Astrocyte (in vitro differentiated cells and primary cell): ENCODE measurements around the gene POLG2. TPM values are rescaled to one million over a fixed set of nuclear protein-coding genes. Genes with fewer than 3 reads are reported as not detected.
A peak's percentile ranks its signal among the peaks of the same experiment; 100 is the strongest.

ENCODE experiments used
- DNase-seq: peaks from one replicate; pipeline ENCODE4 v3.0.0-alpha.2; 2010; ENCODE audit warnings: low read depth
- FAIRE-seq: peaks from 2 replicates; lab custom pipeline; 2011; peaks lifted over from hg19 to GRCh38; lab: Jason Lieb, UNC
- H2AFZ ChIP-seq: 2 replicates; pipeline ENCODE4 v1.6.0; 2012; ENCODE audit warnings: low read depth, low read length, inconsistent platforms
- H3K27ac ChIP-seq: 2 replicates; pipeline ENCODE4 v1.5.1; 2011; ENCODE audit warnings: low read depth, low read length, inconsistent platforms
- H3K27me3 ChIP-seq: 2 replicates; pipeline ENCODE4 v1.6.0; 2011; ENCODE audit warnings: low read length, inconsistent platforms; ENCODE audit not compliant: insufficient read depth
- H3K36me3 ChIP-seq: 2 replicates; pipeline ENCODE4 v1.5.1; 2011; ENCODE audit warnings: low read length, inconsistent platforms; ENCODE audit not compliant: insufficient read depth
- H3K4me1 ChIP-seq: 2 replicates; pipeline ENCODE4 v1.5.1; 2011; ENCODE audit warnings: low read length, inconsistent platforms; ENCODE audit not compliant: insufficient read depth
- H3K4me2 ChIP-seq: 2 replicates; pipeline ENCODE4 v1.6.0; 2012; ENCODE audit warnings: low read length, inconsistent platforms
- H3K4me3 ChIP-seq: 2 replicates; pipeline ENCODE4 v1.5.1; 2011; ENCODE audit warnings: low read depth, mild to moderate bottlenecking, low read length, inconsistent platforms; ENCODE audit not compliant: insufficient read depth
- H3K79me2 ChIP-seq: 2 replicates; pipeline ENCODE4 v1.6.0; 2012; ENCODE audit warnings: mild to moderate bottlenecking, low read length, inconsistent platforms; ENCODE audit not compliant: insufficient read depth
- H3K9ac ChIP-seq: 2 replicates; pipeline ENCODE4 v1.6.0; 2012; ENCODE audit warnings: mild to moderate bottlenecking, low read length, inconsistent platforms
- H3K9me3 ChIP-seq: 2 replicates; pipeline ENCODE4 v1.5.1; 2012; ENCODE audit warnings: low read depth, mild to moderate bottlenecking, low read length, inconsistent platforms; ENCODE audit not compliant: insufficient read depth
- H4K20me1 ChIP-seq: 2 replicates; pipeline ENCODE4 v1.6.0; 2012; ENCODE audit warnings: low read length, inconsistent platforms; ENCODE audit not compliant: insufficient read depth
- H3K27ac Mint-ChIP-seq: one replicate; pipeline ENCODE4 v1.8.0; 2021; ENCODE audit warnings: mild to moderate bottlenecking, mixed read lengths; ENCODE audit not compliant: unreplicated experiment
- H3K27me3 Mint-ChIP-seq: one replicate; pipeline ENCODE4 v1.8.0; 2021; ENCODE audit warnings: low read depth, mixed read lengths; ENCODE audit not compliant: unreplicated experiment
- H3K36me3 Mint-ChIP-seq: one replicate; pipeline ENCODE4 v1.8.0; 2021; ENCODE audit warnings: low read depth, mixed read lengths; ENCODE audit not compliant: unreplicated experiment
- H3K4me1 Mint-ChIP-seq: one replicate; pipeline ENCODE4 v1.8.0; 2021; ENCODE audit warnings: low read depth, mixed read lengths; ENCODE audit not compliant: unreplicated experiment
- H3K4me3 Mint-ChIP-seq: one replicate; pipeline ENCODE4 v1.8.0; 2021; ENCODE audit warnings: mild to moderate bottlenecking, moderate library complexity, mixed read lengths; ENCODE audit not compliant: unreplicated experiment
- H3K9me3 Mint-ChIP-seq: one replicate; pipeline ENCODE4 v1.8.0; 2021; ENCODE audit warnings: mild to moderate bottlenecking, mixed read lengths; ENCODE audit not compliant: unreplicated experiment
- CTCF ChIP-seq: IDR thresholded peaks from 2 replicates; pipeline ENCODE4 v1.5.1; 2011; ENCODE audit warnings: low read depth, mild to moderate bottlenecking, inconsistent platforms, low read length, moderate library complexity; ENCODE audit not compliant: insufficient read depth
- EZH2 ChIP-seq: IDR thresholded peaks from 2 replicates; pipeline ENCODE4 v1.6.1; 2012; ENCODE audit warnings: mild to moderate bottlenecking, low read length, inconsistent platforms; ENCODE audit not compliant: insufficient read depth
- total RNA-seq: library from RNA; stranded (reverse); gene quantifications from 2 replicates; pipeline ENCODE4 v1.2.1, GENCODE V29; 2021

The POLG2 gene
- total RNA-seq, 1 donor from 2014 or later = 16.2 TPM

- no peaks in the 10 kb centered on the region for H3K9me3 Mint-ChIP-seq
- Histone ChIP-seq H3K4me3 (peak overlapping the region; percentile 100), H3K9ac (peak overlapping the region; percentile 100), H3K36me3 (peaks cover 69% of the 10 kb centered on the region), H3K4me2 (peak overlapping the region; percentile 90), H3K79me2 (peaks cover 84% of the 10 kb centered on the region), H3K4me1 (peaks cover 33% of the 10 kb centered on the region), H4K20me1 (peaks cover 87% of the 10 kb centered on the region), H3K9me3 (no peaks in the 10 kb centered on the region), H3K27me3 (no peaks in the 10 kb centered on the region), H2AFZ (no peak overlapping the region), H3K27ac (peak overlapping the region; percentile 3)
- H3K4me3 Mint-ChIP-seq = peak overlapping the region; percentile 94
- H3K4me1 Mint-ChIP-seq = peaks cover 49% of the 10 kb centered on the region
- peak overlapping the region; percentile 1 for H3K27ac Mint-ChIP-seq
- TF ChIP-seq EZH2 (no peak), CTCF (no peak)
- FAIRE-seq (no peak), DNase-seq (peak; percentile 55)
- no peaks in the 10 kb centered on the region for H3K27me3 Mint-ChIP-seq
- H3K36me3 Mint-ChIP-seq = peaks cover 22% of the 10 kb centered on the region
Observed at GRCh38 chr17:64502809-64503208, 6.0 kb upstream of the POLG2 start.

DNA sequence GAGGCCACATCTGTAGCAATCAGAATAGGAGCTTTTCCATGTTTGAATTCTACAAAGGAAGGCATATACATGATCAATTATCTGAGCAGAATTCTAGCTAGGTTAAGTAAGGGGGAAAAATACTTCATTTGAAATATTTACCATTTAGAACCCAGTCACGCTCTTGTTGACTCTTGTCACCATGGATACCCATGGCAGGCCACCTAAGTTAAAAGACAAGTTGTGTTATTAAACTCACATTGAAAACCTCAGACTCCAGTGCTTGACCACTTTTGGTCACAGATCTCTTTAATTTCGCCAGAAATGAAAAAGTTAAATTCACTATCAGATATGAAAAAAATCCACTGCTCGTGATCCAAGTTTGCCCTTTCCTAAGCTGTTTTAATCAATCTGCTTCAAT, 5.2 kb upstream of the POLG2 start:
- Mint-ChIP-seq H3K9me3 (no peaks in the 10 kb centered on the region), H3K27me3 (no peaks in the 10 kb centered on the region), H3K4me1 (peaks cover 49% of the 10 kb centered on the region), H3K27ac (peak overlapping the region; percentile 55), H3K4me3 (no peak overlapping the region), H3K36me3 (peaks cover 22% of the 10 kb centered on the region)
- H4K20me1 ChIP-seq = peaks cover 87% of the 10 kb centered on the region
- H3K79me2 ChIP-seq = peaks cover 76% of the 10 kb centered on the region
- peak overlapping the region; percentile 90 for H3K4me2 ChIP-seq
- DNase-seq (no peak), FAIRE-seq (no peak)
- peaks cover 41% of the 10 kb centered on the region for H3K4me1 ChIP-seq
- H2AFZ ChIP-seq = no peak overlapping the region
- no peaks in the 10 kb centered on the region for H3K27me3 ChIP-seq
- H3K36me3 ChIP-seq = peaks cover 71% of the 10 kb centered on the region
- peak overlapping the region; percentile 100 for H3K9ac ChIP-seq
- H3K4me3 ChIP-seq = no peak overlapping the region
- TF ChIP-seq CTCF = no peak
- no peak for TF ChIP-seq EZH2
- no peaks in the 10 kb centered on the region for H3K9me3 ChIP-seq
- H3K27ac ChIP-seq = peak overlapping the region; percentile 3
